Thymus (tissue), 11 donors: ENCODE measurements around the gene ARMC9. TPM values are rescaled to one million over a fixed set of nuclear protein-coding genes. Genes with fewer than 3 reads are reported as not detected.
"Not testable (repeated sequence)": the region's sequence is repeated elsewhere in the genome, so short reads cannot be mapped to it uniquely, and the experiment has no call there.

ENCODE experiments used
- DNase-seq, 9 donors: peaks; one replicate each; pipeline ENCODE4 v3.0.0-alpha.2; 2013; ENCODE audit warnings: low spot score in 9 of 9, low read depth in 6 of 9, missing footprints in 1 of 9
- H3K27ac ChIP-seq, 2 donors: one replicate each; pipeline ENCODE4 v1.5.1; 2013; ENCODE audit warnings: control low read depth in 1 of 2, low read depth in 1 of 2, low read length in 1 of 2, mild to moderate bottlenecking in 1 of 2, moderate library complexity in 1 of 2
- H3K27me3 ChIP-seq, 2 donors: one replicate each; pipeline ENCODE4 v1.5.1; 2013; ENCODE audit warnings: low read length in 1 of 2; ENCODE audit not compliant: control insufficient read depth in 2 of 2, insufficient read depth in 1 of 2
- H3K36me3 ChIP-seq, 2 donors: one replicate each; pipeline ENCODE4 v1.5.1; 2013; ENCODE audit warnings: low read length in 1 of 2, mild to moderate bottlenecking in 1 of 2, moderate library complexity in 1 of 2; ENCODE audit not compliant: control insufficient read depth in 2 of 2, insufficient read depth in 2 of 2
- H3K4me1 ChIP-seq, 2 donors: one replicate each; pipeline ENCODE4 v1.5.1; 2013; ENCODE audit warnings: low read length in 2 of 2; ENCODE audit not compliant: control insufficient read depth in 2 of 2, insufficient read depth in 2 of 2
- H3K4me3 ChIP-seq, 2 donors: one replicate each; pipeline ENCODE4 v1.5.1; 2013; ENCODE audit warnings: low read length in 2 of 2, control low read depth in 1 of 2, mild to moderate bottlenecking in 1 of 2
- H3K9me3 ChIP-seq, 2 donors: one replicate each; pipeline ENCODE4 v1.5.1; 2013; ENCODE audit warnings: low read length in 1 of 2, mild to moderate bottlenecking in 1 of 2; ENCODE audit not compliant: control insufficient read depth in 2 of 2, insufficient read depth in 1 of 2
- WGBS: extraction: QIAGEN DNeasy Blood & Tissue Kit; methylation state at CpG from one replicate; pipeline ENCODE4 v1.1.7; 2013; 5-methylcytosine and 5-hydroxymethylcytosine counted together
- polyA plus RNA-seq: library from polyadenylated mRNA; stranded (reverse); fragments of 200-250 nt; gene quantifications from one replicate; pipeline ENCODE4 v1.2.3, GENCODE V29; 2013
- total RNA-seq: library from RNA; stranded (reverse); fragments of 120-200 nt; gene quantifications from one replicate; pipeline ENCODE4 v1.2.4, GENCODE V29; 2013
- donor health status: healthy.

The ARMC9 gene
- total and polyA plus RNA-seq, 2 donors = 5.4 to 5.7 TPM

- Histone ChIP-seq H3K36me3 (peaks cover 23 to 61% of the 10 kb centered on the region in 2 donors), H3K27ac (no peak overlapping the region), H3K27me3 (no peaks in the 10 kb centered on the region), H3K9me3 (no peaks in the 10 kb centered on the region), H3K4me3 (no peak overlapping the region), H3K4me1 (no peaks in the 10 kb centered on the region)
- WGBS = 96% methylated on average over 6 of the region's 6 CpGs
- DNase-seq = no peak
Observed at GRCh38 chr2:231167745-231168459, 30.5 kb upstream of the ARMC9 start.

GRCh38 chr2:231168460-231169139, 29.8 kb upstream of the ARMC9 start:
- WGBS = 95% methylated on average over 4 of the region's 4 CpGs
- Histone ChIP-seq H3K4me1 (no peaks in the 10 kb centered on the region), H3K4me3 (no peak overlapping the region), H3K36me3 (peaks cover 23 to 65% of the 10 kb centered on the region in 2 donors), H3K27ac (no peak overlapping the region), H3K9me3 (no peaks in the 10 kb centered on the region), H3K27me3 (no peaks in the 10 kb centered on the region)
- DNase-seq = no peak

GRCh38 chr2:231169488-231169887, 28.9 kb upstream of the ARMC9 start:
- Histone ChIP-seq H3K9me3 (no peaks in the 10 kb centered on the region), H3K27me3 (no peaks in the 10 kb centered on the region), H3K4me1 (no peaks in the 10 kb centered on the region), H3K4me3 (no peak overlapping the region), H3K36me3 (peaks cover 23 to 63% of the 10 kb centered on the region in 2 donors), H3K27ac (no peak overlapping the region)
- no peak for DNase-seq
- 82% methylated on average over 3 of the region's 3 CpGs for WGBS

GRCh38 chr2:231170055-231170454, 28.4 kb upstream of the ARMC9 start:
- WGBS = 94% methylated on average over 1 of the region's 1 CpG

GRCh38 chr2:231172025-231172424, 26.4 kb upstream of the ARMC9 start:
- Histone ChIP-seq H3K4me3 (no peak overlapping the region), H3K9me3 (no peaks in the 10 kb centered on the region), H3K4me1 (no peaks in the 10 kb centered on the region), H3K27ac (no peak overlapping the region), H3K36me3 (peaks cover 25 to 49% of the 10 kb centered on the region in 2 donors), H3K27me3 (no peaks in the 10 kb centered on the region)
- WGBS = 85% methylated on average over 3 of the region's 3 CpGs
- no peak for DNase-seq

More at GRCh38 chr2:231170055-231170454, 28.4 kb upstream of the ARMC9 start:
- Histone ChIP-seq H3K36me3 (peaks cover 27 to 61% of the 10 kb centered on the region in 2 donors), H3K4me1 (no peaks in the 10 kb centered on the region), H3K27me3 (no peaks in the 10 kb centered on the region), H3K9me3 (no peaks in the 10 kb centered on the region), H3K4me3 (no peak overlapping the region), H3K27ac (no peak overlapping the region)
- no peak for DNase-seq

- Histone ChIP-seq H3K4me3 (no peak overlapping the region), H3K4me1 (no peaks in the 10 kb centered on the region), H3K27ac (no peak overlapping the region), H3K9me3 (no peaks in the 10 kb centered on the region), H3K27me3 (no peaks in the 10 kb centered on the region), H3K36me3 (peaks cover 23 to 34% of the 10 kb centered on the region in 2 donors)
- DNase-seq = no peak
- whole genome bisulfite sequencing = 83% methylated on average over 2 of the region's 2 CpGs
Observed at GRCh38 chr2:231174211-231174651, 24.2 kb upstream of the ARMC9 start.

- no peak for DNase-seq
- peaks cover 0 to 4% of the 10 kb centered on the region in 2 donors for H3K4me1 ChIP-seq
- H3K9me3 ChIP-seq = no peaks in the 10 kb centered on the region
- WGBS = 84% methylated on average over 2 of the region's 2 CpGs
- H3K4me3 ChIP-seq = no peak overlapping the region
- H3K27me3 ChIP-seq = no peaks in the 10 kb centered on the region
- no peak overlapping the region for H3K27ac ChIP-seq
- H3K36me3 ChIP-seq = peaks cover 15 to 27% of the 10 kb centered on the region in 2 donors
Observed at GRCh38 chr2:231176066-231176465, 22.4 kb upstream of the ARMC9 start.

- no peak for DNase-seq
- H3K4me1 ChIP-seq = peaks cover 0 to 4% of the 10 kb centered on the region in 2 donors
- H3K36me3 ChIP-seq = peaks cover 11 to 19% of the 10 kb centered on the region in 2 donors
- 96% methylated on average over 11 of the region's 11 CpGs for WGBS
- no peak overlapping the region for H3K4me3 ChIP-seq
- no peaks in the 10 kb centered on the region for H3K27me3 ChIP-seq
- H3K27ac ChIP-seq = no peak overlapping the region
- no peaks in the 10 kb centered on the region for H3K9me3 ChIP-seq
Observed at GRCh38 chr2:231177156-231178025, 21.0 kb upstream of the ARMC9 start.

GRCh38 chr2:231178805-231179204, 19.6 kb upstream of the ARMC9 start:
- H3K27me3 ChIP-seq, H3K9me3 ChIP-seq, DNase-seq, H3K4me1 ChIP-seq, H3K36me3 ChIP-seq, H3K4me3 ChIP-seq, H3K27ac ChIP-seq: not testable (repeated sequence)
- 84% methylated on average over 5 of the region's 5 CpGs for WGBS
